Lower leg skin (tissue), 4 donors: Measurements from ENCODE around the gene HOXB8. TPM values are rescaled to one million over a fixed set of nuclear protein-coding genes. Genes with fewer than 3 reads are reported as not detected.

Source experiments
- DNase-seq, 2 donors: peaks; one replicate each; pipeline ENCODE4 v3.0.0-alpha.2; 2019; ENCODE audit warnings: low spot score in 2 of 2
- H3K4me3 ChIP-seq: fragments of 200-600 bp; sonication (generic); 2 replicates; pipeline ENCODE4 v1.5.1; 2017; ENCODE audit warnings: mild to moderate bottlenecking, low read depth; ENCODE audit not compliant: poor library complexity, severe bottlenecking
- POLR2A ChIP-seq, 2 donors: fragments of 450-650 bp; IDR thresholded peaks; one replicate each; pipeline ENCODE4 v1.6.1; 2016 to 2017; ENCODE audit warnings: antibody characterized with exemption in 2 of 2, mild to moderate bottlenecking in 1 of 2, moderate library complexity in 1 of 2
- WGBS, 2 donors: methylation state at CpG; one replicate each; pipeline ENCODE4 v1.1.5; 2018; 5-methylcytosine and 5-hydroxymethylcytosine counted together
- intact Hi-C: fragments of 100-400 bp; cut with DNase I; formaldehyde crosslinking; loops from one replicate; pipeline ENCODE4 v1.15.0; 2023; ENCODE audit warnings: low total_unique reads
- total RNA-seq, 4 donors: library from RNA; depleted of rRNA; stranded (reverse); fragments of >200 nt; gene quantifications; one replicate each; pipeline ENCODE4 v1.1.0, GENCODE V29; 2016
- TF ChIP-seq, protein P1 (sequence below), 3 donors: fragments of 450-650 bp; IDR thresholded peaks; one replicate each; pipeline ENCODE4 v1.5.1; 2016; ENCODE audit warnings: antibody characterized with exemption in 3 of 3, mild to moderate bottlenecking in 3 of 3, moderate library complexity in 2 of 3

HOXB8 gene
- total RNA-seq, 4 donors from 2014 or later = 1.4 TPM; not detected in 3

DNA sequence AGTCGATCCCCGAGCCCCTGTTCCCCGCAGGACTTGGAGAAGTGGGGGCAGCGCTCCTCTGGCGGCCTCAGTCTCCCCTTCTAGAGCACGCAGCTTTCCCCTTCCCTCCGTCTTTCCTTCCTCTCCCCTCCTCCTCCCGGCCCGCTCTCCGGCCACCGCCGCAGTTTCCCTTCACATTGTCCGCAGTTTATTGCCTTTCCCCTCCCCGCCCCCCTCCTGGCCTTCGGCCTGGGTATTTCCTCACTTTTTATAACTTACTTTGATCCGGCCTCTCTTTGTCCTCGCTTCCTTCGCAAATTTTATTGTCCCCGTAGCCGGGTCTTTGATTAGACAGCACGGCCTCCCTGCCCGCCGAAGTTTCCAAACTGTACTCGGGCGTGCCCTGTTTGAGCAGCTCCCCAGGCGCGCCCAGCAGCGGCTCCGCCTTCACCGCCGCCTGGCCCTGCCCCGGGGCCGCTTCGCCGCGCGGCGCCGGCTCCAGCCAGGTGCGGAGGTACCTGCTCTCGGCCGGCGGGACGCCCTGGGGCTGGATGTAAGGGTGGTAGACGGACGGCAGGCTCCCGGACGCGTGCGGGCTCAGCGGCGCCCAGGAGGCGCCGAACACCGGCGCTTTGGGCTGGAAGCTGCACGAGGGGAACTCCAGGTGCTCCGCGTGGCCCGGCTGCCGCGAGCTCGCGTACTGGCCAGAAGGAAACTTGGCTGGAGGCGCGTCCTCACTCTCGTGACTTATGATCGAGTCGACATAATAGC is 10.6 kb upstream of the HOXB8 start:
- DNase-seq = no peak
- TF ChIP-seq POLR2A (IDR thresholded peaks at IDR 0.05) = no peak
- TF ChIP-seq, protein P1, sequence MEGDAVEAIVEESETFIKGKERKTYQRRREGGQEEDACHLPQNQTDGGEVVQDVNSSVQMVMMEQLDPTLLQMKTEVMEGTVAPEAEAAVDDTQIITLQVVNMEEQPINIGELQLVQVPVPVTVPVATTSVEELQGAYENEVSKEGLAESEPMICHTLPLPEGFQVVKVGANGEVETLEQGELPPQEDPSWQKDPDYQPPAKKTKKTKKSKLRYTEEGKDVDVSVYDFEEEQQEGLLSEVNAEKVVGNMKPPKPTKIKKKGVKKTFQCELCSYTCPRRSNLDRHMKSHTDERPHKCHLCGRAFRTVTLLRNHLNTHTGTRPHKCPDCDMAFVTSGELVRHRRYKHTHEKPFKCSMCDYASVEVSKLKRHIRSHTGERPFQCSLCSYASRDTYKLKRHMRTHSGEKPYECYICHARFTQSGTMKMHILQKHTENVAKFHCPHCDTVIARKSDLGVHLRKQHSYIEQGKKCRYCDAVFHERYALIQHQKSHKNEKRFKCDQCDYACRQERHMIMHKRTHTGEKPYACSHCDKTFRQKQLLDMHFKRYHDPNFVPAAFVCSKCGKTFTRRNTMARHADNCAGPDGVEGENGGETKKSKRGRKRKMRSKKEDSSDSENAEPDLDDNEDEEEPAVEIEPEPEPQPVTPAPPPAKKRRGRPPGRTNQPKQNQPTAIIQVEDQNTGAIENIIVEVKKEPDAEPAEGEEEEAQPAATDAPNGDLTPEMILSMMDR (IDR thresholded peaks at IDR 0.05) = no peak
- H3K4me3 ChIP-seq = peak overlapping the region; percentile 17
- 1% methylated on average over 52 to 54 of the region's 69 CpGs for WGBS, 2 donors
- intact Hi-C loops = no loop called here

DNA sequence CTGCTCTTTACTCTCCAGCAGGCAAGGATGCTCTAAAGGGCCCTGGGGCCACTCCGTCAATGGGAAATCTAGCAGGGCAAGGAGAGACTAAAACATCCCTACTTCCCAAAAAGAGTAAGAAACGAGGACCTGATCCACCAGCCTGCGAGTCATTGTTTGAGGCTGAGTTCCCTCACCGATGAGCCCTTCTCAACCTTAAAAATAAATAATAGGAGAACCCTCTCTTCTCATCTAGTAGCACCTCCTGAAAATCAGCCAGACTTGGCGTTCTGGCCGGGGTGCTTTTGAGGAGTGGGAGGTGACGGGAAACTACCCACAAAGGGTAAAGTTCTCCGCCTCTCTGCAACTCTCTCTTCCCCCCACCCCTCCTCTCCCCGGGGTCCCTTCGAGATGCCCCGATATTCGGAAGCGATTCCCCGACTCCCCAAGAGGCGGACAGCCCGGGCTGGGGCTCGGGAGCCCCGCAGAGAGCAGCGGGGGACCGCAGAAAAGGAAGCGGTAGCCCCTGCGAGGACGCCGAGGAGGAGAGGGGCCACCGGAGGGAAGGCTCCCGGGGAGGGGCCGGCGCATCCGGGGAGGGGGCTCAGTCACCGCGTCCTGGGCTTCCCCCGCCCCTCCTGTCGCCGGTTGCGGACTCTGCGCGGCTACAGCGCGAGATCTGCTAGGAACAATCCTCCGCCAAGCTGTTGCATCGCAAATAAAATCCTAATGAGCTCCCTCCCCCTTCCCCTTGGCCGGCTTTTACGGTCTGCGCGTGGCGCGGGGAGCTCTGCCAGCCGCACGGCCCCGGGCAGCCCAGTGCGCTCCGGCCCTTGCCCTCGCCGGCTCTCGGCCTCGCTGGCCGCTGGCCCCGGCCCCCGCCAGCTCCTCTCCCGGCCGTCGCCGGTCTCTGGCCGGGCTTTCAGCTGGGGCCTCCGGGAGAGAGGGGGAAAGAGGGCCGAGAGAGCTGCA is 9.7 kb upstream of the HOXB8 start:
- H3K4me3 ChIP-seq = peak overlapping the region; percentile 17
- DNase-seq = no peak
- TF ChIP-seq, protein P1 (IDR thresholded peaks at IDR 0.05) = no peak
- no peak for TF ChIP-seq POLR2A (IDR thresholded peaks at IDR 0.05)
- intact Hi-C loops = no loop called here
- WGBS, 2 donors = 2 to 4% methylated on average over 55 to 61 of the region's 66 CpGs

DNA sequence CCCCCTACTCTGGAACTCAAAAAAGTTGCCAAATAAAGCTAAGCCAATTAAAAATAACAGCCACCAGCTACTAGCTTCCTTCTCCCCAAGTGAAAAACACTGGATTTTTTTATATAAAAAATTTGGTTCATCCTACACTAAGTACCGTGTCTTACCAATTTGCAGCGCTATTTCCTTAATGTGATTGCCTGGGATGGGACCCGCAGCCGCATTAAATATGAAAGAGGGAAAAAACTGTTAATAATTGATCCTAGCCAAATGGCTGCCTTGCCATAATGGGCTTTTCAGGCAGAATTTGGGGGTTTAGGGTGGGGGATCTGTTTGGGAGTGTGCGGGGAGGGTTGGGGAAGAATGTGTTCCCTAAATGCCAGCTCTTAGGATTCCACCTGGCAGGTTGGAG is 9.0 kb upstream of the HOXB8 start:
- H3K4me3 ChIP-seq = no peak overlapping the region
- TF ChIP-seq, protein P1 (IDR thresholded peaks at IDR 0.05) = no peak
- no peak for TF ChIP-seq POLR2A (IDR thresholded peaks at IDR 0.05)
- WGBS, 2 donors = 39 to 43% methylated on average over 5 of the region's 5 CpGs
- intact Hi-C loops = no loop called here
- DNase-seq = no peak

DNA sequence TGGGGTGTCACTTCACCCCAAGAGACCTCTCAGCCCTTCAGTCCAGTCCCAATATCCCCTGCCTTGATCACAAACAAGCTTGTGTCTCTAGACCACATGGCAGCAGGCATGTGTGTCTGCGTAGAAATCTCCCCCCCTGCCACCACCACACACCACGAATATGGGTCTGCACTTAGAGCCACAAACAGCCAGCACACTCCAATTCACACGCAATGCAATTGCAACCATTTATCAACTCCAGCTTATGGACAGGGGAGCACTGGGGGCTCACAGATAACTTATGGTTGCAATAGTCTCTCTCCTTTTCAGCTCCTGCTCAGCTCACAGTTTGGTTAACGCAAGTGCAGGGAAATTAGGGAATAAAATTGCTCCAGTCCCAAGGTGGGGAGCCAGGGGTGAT is 8.5 kb upstream of the HOXB8 start:
- 47 to 48% methylated on average over 4 of the region's 4 CpGs for WGBS, 2 donors

DNA sequence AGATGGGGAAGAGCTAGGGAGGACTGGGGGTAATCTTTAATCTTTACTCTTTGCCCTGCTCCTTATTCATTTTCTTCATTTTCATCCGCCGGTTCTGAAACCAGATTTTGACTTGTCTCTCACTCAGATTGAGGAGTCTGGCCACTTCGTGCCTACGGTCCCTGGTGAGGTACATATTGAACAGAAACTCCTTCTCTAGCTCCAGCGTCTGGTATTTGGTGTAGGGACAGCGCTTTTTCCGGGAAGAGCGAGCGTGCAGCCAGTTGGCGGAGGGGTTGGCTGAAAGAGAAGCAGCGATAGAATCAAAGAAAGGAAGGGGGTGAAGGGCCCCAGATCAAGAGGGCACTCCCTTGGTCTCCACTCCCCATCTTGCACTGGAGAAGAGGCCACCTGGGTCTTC is 7.8 kb upstream of the HOXB8 start:
- intact Hi-C loops = no loop called here
- no peak for DNase-seq
- TF ChIP-seq POLR2A (IDR thresholded peaks at IDR 0.05) = no peak
- TF ChIP-seq, protein P1 (IDR thresholded peaks at IDR 0.05) = no peak
- no peak overlapping the region for H3K4me3 ChIP-seq
- 50 to 71% methylated on average over 11 of the region's 11 CpGs for WGBS, 2 donors

More for the DNA sequence above, 8.5 kb upstream of the HOXB8 start:
- TF ChIP-seq POLR2A (IDR thresholded peaks at IDR 0.05) = no peak
- TF ChIP-seq, protein P1 (IDR thresholded peaks at IDR 0.05) = no peak
- intact Hi-C loops = no loop called here
- H3K4me3 ChIP-seq = no peak overlapping the region
- DNase-seq = no peak
